NT2/D1 (cell line): ENCODE measurements around the gene PRR23E.

Experiments
- SUZ12 ChIP-seq: IDR thresholded peaks from 2 replicates; pipeline ENCODE4 v1.6.1; 2011; ENCODE audit not compliant: insufficient read length, insufficient read depth; ENCODE audit errors: extremely low read depth
- YY1 ChIP-seq: IDR thresholded peaks from 2 replicates; pipeline ENCODE4 v1.6.1; 2011; ENCODE audit not compliant: insufficient read length, insufficient read depth
- ZNF274 ChIP-seq: IDR thresholded peaks from 2 replicates; pipeline ENCODE4 v1.6.1; 2011; ENCODE audit warnings: mild to moderate bottlenecking, low read depth, low read length

DNA sequence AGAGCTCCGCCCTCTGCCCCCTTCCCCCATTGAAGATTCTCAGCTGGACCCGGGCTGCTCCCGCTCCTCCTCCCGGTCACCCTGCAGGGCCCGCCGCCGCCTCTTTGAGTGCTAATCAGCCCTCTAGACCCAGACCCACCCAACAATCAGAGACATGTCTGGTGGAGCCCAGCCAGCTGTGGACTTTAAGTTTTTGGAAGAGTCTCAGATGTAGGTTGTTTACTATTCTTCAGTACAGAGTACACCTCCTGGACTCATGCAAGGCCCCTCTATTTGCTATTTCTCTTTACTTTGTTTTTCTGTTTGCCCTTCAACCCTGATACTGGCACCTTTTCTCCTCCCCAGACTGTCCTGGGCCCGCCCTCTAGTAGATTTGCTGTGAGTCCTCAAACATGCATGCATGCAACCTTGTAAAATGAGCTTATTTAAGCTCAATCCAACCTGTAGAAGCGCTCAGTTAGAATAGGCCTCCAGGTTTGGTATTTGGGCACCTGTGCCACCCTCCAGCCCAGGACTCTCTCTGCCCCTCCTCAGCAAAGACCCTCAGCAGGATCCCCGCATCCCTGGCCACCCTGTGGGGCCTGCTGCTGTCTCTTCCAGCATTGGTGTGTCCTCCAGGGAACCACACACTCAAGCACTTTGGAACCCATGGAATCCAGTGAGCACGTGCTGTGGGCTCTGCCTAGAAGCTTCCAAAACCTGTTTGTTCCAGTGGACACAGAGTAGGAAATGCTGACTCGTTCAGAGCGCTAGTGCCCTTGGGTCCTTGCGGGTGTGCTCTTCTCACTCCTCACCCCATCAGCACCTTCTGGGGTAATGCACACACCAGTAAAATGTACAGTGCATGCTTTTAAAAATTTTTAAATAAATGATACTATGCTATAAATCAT is 4.6 kb downstream of the PRR23E start:
- no peak for TF ChIP-seq YY1
- TF ChIP-seq ZNF274 = no peak
- no peak for TF ChIP-seq SUZ12
